HG03045 (cell line): ENCODE measurements around the gene PATL2.
A peak's percentile ranks its signal among the peaks of the same experiment; 100 is the strongest.
"Not testable (repeated sequence)": the region's sequence is repeated elsewhere in the genome, so short reads cannot be mapped to it uniquely, and the experiment has no call there.

Experiments
- ATAC-seq: cut with Tn5 transposase; IDR thresholded peaks from one replicate; pipeline ENCODE4 v1.9.1; 2021; ENCODE audit warnings: mild to moderate bottlenecking, moderate library complexity; ENCODE audit not compliant: unreplicated experiment

PATL2 gene

DNA sequence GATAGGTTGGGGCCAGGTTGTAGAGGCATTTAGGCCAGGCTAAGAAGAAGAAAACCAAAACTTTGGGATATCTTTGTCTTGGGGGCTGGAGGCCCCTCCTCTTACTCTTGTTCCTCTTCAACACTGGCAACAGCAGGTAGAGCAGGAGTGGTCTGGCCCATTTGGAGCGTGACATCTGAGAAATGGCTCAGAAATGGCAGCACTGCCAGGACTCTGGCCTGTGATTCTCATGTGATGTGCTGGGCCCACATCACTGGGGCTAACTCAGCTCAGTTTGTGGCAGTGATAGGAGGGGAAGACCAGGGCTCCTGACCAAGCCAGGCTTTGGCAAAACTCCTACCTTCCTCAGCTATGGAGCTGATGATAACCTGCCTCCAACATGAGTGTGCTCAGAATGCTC, 18.5 kb downstream of the PATL2 start:
- ATAC-seq: no peak

DNA sequence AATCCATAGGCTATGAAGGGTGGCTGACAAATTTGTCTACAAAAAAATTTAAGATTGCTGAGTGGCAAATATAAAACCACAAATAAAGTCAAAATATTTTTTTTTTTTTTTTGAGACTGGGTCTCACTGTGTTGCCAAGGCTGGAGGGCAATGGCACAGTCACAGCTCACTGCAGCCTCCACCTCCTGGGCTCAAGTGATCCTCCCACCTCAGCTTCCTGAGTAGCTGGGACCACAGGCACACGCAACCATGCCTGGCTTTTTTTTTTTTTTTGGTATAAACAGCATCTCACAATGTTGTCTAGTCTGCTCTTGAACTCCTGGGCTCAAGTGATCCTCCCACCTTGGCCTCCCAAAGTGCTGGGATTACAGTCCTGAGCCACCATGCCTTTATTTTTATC, 20.9 kb downstream of the PATL2 start:
- not testable (repeated sequence) for ATAC-seq

DNA sequence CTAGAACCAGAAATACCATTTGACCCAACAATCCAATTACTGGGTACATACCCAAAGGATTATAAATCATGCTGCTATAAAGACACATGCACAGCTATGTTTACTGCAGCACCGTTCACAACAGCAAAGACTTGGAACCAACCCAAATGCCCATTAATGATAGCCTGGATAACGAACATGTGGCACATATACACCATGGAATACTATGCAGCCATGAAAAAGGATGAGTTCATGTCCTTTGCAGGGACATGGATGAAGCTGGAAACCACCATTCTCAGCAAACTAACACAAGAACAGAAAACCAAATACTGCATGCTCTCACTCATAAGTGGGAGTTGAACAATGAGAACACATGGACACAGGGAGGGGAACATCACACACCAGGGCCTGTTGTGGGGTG, 21.8 kb downstream of the PATL2 start:
- ATAC-seq: not testable (repeated sequence)

DNA sequence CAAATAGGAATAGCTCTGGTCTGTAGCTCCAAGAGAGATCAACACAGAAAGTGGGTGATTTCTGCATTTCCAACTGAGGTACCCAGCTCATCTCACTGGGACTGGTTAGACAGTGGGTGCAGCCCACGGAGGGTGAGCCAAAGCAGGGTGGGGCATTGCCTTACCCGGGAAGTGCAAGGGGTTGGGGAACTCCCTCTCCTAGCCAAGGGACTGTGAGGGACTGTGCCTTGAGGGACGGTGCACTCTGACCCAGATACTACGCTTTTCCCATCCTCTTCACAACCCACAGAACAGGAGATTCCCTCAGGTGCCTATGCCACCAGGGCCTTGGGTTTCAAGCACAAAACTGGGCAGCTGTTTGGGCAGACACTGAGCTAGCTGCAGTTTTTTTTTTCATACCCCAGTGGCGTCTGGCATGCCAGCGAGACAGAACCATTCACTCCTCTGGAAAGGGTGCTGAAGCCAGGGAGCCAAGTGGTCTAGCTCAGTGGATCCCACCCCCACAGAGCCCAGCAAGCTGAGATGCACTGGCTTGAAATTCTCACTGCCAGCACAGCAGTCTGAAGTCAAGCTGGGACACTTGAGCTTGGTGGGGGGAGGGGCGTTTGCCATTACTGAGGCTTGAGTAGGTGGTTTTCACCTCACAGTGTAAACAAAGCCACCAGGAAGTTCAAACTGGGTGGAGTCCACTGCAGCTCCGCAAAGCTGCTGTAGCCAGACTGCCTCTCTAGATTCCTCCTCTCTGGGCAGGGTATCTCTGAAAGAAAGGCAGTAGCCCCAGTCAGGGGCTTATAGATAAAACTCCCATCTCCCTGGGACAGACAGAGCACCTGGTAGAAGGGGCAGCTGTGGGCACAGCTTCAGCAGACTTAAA, 28.1 kb downstream of the PATL2 start:
- not testable (repeated sequence) for ATAC-seq

DNA sequence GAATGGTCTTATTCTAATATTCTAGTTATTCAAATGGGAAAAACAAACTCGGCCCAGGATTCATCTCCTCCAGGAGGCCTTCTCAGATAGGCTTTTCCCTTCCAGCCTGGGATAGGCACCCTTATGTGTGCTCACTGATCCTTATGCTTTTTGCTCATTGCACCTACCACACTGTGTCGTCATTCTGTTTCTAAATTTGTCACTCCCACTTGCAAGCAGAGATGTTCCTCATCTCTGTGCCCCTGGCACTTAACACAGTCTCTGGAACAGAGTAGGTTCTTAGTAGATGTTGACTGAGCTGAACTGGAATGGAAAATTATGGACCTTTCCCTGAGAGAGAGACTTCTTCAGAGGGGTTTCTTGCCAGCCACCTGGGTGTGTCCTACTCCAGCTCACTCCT, 28.9 kb downstream of the PATL2 start:
- no peak for ATAC-seq

DNA sequence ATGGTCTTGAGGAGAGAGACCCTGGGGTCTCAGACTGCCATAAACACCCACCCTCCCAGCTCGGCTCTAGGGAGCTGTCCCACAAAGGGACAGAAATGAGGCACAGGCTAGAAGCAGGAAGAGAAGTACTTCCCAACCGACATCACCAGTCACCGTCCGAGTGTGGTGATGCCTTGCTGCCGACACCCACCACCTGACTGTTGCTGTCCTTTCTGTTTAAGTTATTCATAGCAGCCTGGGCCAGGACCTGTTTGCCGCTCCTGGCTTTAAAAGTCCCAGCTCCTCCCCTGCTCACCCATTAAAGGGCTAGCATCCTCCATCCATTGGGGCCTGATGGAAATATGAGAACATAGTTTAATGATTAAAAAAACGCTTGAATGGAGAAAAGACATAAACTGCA, 34.4 kb downstream of the PATL2 start:
- ATAC-seq: no peak

DNA sequence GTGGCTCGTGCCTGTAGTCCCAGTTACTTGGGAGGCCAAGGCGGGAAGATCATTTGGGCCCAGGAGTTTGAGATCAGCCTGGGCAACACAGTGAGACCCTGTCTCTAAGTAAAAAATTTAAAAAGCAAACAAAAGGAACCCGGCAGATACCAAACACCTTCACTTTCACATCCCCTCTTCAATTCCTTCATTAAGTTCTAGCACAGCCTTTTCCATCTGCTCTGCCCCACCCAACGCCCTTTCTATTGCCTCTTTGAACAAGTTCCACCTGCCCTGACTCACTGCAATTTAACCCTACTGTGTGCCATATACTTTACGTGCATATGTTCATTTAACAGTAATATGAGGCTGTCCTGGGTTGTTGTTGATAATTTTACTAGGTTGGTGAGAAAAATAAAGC, 35.2 kb downstream of the PATL2 start:
- no peak for ATAC-seq

DNA sequence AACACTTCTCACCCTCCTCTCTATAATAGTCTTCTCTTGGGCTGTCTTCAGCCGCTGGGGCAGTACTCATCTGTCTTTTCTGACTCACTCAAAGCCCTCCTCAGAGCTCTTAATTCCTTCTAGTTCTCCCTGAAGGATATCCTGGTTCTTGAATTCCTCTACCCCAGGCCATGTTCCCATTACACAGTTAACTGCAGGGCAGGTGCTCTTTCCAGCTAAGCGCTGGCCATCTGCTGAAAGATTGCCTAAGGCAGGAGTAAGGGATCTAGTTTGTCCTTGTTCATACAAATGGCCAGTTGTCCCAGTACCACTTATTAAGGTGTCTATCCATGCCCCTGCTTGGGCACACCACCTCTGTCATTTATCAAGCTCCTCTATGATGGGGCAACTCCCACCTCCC, 37.5 kb downstream of the PATL2 start:
- no peak for ATAC-seq

DNA sequence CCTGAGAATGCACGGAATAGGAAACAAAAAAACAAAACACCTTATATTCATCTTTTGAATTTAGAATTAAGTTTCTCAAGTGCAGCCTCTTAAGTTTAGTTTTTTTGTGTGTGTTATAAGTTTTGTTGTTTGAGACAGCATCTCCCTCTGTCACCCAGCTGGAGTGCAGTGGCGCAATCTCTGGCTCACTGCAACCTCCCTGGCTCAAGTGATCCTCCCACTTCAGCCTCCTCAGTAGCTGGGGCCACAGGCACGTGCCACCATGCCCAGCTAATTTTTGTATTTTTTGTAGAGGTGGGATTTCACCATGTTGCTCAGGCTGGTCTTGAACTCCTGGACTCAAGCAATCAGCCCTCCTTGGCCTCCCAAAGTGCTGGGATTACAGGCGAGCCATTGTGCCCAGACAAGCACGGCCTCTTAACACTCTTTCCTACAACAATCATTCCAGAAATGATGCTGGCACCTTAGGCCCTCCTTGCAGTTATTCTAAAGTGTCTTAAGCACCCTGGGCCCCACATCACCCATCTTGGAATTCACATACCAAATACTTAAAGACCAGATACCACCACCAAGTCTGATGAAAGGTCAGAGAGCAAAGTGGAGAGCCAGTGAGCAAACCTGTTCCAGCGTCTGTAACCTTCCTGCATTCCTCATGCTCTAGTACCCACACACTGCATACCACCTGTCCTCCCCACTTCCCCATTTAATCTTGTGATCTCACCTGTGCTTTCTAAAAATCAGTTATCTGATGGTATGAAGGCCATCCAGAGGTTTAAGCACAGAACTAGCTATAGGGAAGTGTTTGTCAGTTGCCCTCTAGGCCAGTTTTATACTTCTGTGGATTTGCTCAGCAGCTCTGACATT, 40.8 kb downstream of the PATL2 start:
- no peak for ATAC-seq

DNA sequence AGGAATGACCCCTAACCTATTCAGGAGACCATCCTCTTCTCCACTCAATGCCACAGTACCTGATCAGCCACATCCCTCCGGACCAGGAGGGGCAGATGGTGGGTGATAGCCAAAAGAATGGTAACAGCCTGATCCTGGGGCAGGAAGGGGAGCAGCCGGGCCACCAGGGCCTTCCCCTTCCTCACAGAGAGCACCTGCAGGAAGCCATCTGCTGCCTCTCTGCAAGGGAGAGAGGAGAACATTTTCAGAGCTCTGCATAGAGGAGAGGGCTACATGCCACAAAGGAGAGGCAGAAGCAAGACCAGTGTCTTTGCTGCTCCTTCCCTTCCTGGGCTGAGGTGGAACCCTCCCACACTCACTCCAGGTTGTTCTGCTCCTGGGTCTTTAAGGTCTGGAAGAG, 42.2 kb downstream of the PATL2 start:
- no peak for ATAC-seq

DNA sequence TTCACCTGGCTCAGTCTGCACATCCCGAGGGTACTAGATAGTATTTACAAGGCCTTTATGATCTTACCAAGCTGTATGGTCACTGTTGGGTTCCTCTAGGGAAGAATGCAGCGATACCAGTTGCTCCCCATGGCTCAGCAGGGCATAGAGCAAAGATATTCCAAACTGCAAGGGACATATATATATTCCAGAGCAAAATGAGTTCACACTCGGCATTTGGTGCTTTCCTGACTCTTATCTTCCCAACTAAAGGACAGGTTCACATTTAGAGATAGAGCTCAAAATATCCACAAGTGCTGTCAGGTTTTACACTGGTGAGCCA, 44.1 kb downstream of the PATL2 start:
- no peak for ATAC-seq

DNA sequence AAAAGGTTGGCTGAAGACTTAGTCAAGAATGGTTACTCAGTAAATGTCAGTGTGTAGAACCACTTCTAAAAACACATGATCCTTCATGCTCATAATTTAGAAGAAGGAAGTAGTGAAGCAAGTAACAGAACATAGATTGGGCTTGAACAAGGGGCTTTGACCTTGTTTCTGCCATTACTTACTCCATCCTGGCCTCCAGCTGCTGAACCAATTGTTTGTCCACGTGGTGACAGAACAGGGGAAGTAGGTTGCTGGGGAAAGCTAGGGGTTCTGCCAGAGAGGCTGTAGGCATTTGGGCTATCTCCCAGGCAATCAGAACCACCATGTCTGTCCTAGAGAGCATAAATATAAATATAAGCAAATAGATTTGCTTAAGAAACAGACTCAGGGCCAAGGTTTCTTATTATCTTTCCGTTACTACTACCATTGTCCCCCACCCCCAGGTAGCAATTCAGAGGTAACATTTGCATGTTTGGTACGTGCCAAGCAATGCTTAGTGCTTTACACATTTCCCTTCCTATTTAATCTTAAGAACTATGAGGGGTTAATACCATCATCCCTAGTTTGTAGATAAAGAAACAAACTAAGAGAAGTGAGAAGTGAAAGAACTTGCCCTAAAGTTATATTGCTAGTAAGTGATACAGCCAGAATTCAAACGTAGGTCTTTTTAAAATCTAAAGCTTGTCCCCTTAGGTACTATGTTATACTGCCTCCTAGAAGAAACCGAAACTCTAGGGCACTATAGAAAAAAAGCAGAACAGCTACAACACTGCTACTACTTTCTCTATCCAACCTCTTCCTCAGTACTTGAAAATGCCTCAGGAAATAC, 44.7 kb downstream of the PATL2 start:
- no peak for ATAC-seq

DNA sequence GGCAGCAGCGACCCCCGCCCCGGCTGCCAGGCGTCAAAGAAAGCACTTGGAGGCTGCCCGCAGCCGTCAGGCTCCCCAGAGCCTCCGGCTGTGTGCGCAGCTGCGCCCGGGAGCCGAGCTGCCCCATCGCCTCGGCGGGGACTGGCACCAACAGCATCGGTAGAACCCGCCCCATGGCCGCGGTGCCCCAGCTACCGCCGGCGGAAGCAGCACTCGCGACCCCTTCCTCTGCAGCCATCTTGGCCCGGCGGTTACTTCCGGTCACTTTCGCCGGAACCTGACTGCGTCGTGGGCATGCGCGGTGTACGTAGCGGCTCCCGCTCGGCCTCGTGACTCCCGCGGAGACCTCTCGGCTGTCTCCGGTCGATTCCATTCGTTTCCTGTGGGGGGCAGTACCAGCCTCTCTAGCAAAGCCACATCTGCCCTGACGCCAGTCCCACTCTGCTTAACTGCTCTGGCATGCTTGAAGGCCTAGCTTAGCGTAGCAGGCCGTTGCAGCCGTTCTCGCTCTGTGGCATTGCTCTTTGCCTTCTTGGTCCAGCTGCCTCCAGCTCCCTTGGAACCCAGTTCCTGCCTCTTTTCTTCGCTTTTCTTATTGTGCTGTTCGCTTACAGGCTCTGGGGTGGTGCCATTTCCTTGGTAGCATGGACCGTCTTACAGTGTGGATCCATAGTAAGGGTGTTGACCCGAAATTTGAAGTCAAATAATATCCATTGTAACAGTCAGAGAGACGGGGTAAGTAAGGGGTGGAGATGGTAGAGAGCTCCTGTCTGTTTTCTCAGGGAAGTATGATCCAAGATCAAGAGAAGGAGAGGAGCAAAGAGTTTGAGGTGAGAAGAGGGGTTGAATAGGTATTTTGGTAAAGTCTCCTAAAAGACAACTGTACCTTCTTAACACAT, 47.5 kb downstream of the PATL2 start, which contains the start of gene SPG11:
Gene SPG11 (minus strand): TSS at position 253 of the 899 bp plus-strand sequence. CDS start 15 bp downstream, at position 238.
- ATAC-seq: peak; percentile 83

DNA sequence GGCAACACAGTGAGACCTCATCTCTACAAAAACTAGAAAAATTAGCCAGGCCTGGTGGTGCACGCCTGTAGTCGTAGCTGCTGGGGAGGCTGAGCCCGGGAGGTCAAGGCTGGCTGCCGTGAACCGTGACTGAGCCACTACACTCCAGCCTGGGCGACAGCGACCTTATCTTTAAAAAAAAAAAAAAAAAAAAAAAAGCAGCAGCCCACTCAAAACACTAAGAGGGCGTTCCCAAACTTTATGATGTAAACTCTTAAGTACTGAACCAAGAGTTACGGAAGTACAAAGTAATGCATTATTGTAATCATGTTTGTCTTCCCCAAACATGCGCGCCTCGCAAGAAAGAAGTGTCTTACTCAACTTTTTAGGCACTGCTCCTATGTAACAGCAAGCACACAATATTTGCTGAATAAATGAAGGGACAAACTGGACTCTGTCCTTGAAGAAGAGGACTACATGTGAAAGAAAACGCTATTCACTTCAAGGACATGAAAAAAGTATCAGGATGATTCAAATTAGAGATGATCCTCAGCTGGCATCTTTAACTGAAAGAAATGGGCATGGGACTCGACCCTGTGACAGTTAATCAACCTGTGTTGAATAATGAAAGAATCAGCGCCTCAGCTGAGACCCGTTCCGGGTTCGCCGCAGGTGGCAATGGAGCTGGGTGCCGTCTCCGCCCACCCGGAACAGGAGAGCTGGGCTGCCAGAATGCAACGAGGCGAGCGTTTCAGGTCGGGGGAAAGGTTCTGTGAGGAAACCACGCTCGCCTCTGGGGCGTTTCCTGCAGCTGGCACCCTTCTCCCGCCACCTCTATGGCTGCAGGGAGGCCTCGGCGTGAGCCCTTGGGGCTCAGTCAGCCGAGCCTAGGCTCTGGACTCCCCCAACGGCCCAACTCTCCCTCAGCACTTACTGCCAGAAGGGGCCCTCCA, 48.4 kb downstream of the PATL2 start:
- peak; percentile 52 for ATAC-seq

DNA sequence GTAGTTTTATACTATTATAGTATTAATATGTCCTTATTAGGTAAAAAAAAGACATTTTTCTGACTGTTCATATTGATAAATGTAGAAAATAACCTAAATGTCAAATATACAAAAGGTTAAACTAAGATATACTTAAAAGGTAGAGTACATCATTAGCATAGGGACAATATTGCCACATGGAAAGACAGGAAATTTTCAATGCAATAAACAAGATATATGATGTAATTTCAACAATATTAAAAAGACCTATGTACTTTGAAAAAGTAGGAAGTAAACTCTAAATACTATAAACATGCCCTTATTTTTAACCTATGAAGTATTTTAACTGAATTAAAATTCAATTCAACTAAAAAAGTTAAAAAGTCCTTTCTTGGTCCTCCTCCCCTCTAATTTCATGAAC, 49.5 kb downstream of the PATL2 start:
- ATAC-seq: no peak

DNA sequence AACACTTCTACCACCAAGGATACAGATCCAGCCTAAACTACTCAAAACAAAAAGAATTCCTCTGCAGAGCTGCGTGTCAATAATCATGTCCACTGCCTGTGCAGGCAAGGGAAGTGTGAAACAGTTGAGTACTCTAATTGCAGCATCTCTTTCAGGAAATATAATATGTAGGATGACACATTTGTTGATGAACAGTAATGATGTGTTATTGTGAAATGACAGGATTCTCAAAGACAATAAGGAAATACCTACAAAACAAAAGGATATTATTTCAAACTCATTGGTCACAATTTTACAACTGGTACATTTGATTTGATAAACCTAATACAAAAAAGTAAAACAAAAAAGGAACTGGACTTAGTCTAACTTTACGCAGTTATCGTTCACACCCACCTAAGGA, 52.1 kb downstream of the PATL2 start:
- ATAC-seq: no peak

DNA sequence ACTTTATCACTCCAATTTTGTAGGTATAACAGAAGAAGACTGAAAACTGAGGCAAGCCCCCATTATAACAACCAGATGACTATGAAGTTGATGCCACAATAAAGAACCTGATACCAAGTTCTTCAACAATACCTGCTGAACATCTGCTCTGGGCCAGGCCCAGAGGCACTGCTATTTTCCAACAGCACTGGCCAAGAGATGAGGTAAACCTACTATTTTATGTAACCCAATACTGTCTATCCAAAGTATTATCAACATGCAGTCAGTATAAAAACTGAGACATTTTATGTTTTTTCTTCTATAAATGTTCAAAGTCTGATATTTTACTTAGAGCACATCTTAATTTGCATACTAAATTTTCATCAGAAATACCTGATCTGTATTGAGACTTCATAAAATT, 53.7 kb downstream of the PATL2 start:
- ATAC-seq: no peak

DNA sequence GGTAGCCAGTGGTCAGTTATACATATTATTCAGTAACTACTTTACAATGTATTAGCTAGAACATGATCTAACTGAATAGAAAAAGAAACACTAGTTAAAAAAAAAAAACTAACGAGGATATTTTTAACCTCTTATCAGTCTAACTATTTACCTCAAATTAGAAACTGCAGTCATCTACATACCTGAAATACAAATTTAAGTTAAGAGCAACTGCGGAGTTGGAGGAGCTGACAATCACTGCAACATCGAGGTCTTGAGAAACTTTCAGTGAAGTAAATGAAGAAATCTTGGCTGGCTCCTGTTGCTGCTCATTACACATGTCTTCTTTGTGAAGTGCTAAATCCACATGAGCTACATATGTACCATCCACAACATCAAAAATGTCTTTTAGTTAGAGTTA, 54.2 kb downstream of the PATL2 start:
- no peak for ATAC-seq

DNA sequence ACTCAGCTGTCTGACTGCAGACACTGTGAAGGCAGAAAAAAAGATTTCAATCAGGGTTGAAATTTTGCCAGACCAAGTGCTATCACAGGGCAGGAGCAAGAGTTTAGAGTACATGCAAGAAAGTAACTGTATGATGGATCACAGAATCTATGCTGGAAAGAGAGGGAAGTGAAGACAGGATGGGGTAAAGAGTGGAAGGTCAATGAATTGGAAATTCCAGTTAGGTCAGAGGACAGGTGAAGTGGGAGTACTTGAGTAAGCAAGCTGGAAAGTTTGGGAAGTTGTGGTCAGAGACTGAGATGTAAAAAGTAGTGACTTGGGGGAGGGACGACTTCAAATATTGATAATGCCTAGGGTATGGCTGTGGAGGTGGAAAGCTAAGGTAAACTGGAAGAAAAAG, 54.8 kb downstream of the PATL2 start:
- no peak for ATAC-seq
